Fibroblast of the conjunctiva (primary cell): ENCODE data around the gene SMCP.

Source experiments
- DNase-seq: peaks from one replicate; pipeline ENCODE4 v3.0.0-alpha.2; 2010; ENCODE audit warnings: low read depth

The SMCP gene, protein sequence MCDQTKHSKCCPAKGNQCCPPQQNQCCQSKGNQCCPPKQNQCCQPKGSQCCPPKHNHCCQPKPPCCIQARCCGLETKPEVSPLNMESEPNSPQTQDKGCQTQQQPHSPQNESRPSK

DNA sequence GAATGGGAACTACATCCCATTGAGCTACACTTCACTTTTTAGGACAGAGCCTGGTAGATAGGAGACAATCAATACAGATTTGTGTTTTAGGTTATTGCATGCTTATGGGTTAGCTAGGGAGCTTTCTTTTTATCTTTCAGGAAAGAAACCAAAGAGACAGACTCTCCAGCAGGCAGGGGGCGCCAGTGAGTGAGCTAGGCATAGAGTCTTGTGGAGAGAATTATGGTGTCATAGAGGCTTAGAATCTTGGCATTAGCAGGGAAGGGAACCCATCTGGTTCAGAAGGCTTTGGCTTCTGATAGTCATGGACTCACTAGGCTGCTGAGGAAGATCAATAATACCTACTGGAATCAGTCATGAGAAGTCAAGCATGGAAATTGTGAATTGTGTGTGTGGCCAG lies at the start of gene SMCP:
Gene SMCP, plus strand, starts transcription at position 281 of the 400 bp plus-strand sequence. CDS start 6,101 bp downstream, outside the sequence.
- no peak for DNase-seq

DNA sequence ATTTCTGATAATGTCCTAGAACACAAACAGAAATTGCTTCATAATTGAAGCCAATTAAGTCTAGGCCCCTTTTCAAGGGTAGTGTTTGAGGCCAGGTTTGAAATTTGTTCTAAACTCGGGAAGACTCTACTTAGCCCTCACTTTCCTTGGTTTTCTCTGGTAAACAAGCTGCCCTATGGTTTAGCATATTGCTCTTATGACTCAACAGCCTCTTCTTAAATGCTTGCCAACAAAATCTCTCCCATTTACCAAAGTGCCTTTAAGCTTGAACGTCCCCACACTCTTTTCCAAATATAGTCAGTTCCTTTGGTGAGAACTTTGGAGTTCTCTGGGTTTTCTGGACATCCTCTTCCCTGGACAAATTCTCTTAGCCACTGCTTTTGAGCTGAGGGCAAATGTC lies 41.3 kb upstream of the SMCP start:
- no peak for DNase-seq

GRCh38 chr1:152842556-152842955 lies 35.6 kb upstream of the SMCP start, which contains the start of gene LCE6A:
TSS of gene LCE6A (plus strand) at chr1:152842856. CDS start at chr1:152843521, 665 bp downstream.
- DNase-seq: no peak

DNA sequence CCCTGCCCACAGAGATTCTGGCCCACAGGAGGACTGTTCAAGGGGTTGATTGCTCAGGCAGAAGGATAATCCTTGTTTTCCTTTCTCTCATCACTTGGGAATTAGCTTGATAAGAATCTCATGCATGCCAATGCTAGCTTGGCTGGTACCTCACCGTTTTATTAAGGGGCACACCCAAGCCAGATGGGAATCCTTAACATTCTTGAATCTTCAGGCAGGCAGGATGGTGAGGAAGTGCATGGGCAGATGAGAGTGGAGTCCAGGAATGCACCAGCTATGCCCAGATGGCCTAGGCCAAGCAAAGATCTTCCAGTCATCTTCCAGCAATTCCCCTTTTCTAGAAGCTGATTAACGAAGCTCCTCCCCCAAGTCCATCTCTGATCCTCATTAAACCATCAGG lies 22.5 kb upstream of the SMCP start:
- no peak for DNase-seq

DNA sequence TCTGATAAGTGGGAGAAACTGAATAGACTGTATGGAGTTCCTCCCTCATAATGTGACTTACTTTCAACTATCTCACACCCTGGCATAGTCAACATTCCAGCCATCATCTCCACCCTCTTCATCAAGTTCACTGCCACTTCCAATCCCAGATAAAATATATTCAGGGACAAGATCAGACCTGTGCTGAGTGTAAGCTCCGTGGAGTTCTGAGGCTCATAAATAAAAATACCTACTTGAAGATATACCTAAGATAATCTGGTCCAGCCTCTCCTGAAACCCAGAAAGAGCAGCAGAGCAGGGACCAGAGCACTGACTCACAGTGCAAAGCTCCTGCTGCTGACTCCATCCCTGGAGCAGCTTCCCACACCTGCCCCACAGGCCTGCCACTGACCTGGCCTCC lies 20.1 kb upstream of the SMCP start:
- no peak for DNase-seq

DNA sequence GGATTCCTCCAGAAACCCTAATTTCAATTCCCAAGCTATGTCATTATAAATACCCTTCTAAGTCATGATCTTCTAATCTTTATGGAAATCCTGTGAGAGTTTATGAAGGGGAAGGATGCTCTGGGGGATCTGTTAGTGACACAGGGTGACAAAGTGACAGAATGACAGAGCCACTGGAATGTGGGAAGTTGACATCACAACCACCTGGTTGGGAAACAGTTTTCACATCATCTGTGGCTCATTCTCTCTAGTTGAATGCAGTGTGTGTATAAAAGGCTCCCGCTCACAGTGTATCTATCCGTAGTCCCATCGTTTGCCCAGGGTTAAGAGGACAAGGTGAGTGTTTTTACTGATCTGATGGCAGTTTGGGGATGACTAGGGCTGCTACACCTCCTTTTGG lies 18.4 kb upstream of the SMCP start, which contains the start of gene LCE7A:
Gene LCE7A, plus strand, starts transcription at position 301 of the 400 bp plus-strand sequence. CDS start 702 bp downstream, outside the sequence.
- DNase-seq: no peak

DNA sequence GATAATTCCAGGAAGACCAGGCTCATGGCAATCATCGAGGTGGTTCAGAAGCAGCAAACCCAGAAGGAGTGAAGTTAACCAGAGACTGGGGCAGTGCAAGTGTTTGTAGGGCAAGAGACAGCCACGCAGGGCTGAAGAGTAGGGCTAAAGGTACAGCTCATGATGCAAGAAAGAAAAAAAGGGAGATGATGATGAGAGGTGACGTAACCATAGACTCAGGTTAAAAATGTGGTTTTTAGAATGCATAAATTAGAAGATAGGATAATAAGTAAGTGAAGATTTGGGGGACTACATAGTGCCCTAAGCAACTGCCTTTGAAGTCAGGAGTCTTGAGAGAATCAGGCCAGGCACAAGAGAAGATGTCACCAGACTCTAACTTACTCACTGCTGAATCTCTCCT lies 18.0 kb upstream of the SMCP start:
- DNase-seq: no peak

DNA sequence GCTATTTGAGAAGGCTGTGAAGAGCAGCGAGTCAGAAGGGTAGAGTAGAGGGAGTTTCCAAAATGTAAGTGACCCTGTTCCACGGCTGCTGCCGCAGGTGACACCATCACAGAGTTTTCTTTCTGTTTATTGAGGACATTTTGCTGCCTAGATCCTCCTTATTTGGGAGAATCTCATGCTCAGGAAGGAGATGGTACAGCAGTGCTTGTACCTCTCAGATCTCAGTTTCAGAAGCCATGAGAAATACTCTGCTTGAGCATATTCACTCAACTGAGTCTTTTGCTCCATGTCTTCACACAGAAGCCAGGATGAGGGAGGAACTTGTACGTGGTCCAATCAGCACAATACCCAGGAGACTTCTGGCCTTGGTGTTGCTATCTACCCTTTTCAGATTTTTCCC lies 16.7 kb upstream of the SMCP start:
- no peak for DNase-seq

- DNase-seq: no peak
Measured at GRCh38 chr1:152864443-152864842, 13.7 kb upstream of the SMCP start.

GRCh38 chr1:152866321-152866720 lies 11.8 kb upstream of the SMCP start:
- DNase-seq: no peak

DNA sequence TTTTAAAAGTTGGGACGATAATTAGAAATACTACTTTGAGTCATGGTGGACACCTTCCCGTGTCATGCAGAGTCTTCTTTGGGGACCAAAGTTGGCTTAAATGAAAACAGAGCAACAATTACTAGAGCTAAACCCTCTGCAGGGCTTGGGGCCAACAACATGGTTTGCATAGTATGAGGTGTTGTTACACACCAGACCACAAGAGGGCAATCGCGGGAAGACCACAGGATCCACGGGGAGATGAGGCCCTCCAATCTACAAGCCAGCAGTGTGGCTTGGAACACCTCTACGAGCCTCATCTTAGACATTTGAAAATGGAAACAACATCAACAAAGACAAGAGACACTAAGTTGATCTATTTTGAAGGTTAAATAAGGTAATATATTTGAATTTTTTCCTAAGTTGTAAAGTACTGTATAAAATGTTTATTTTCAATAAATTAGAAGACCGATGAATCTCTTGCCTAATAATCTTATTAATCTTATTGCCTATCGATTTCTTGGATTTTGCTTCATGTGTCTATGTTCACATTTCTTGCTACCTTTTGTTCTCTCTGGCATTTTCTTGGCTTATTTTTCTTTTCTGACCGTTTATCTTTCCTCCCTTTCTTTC lies 8.2 kb upstream of the SMCP start:
- peak; percentile 54 for DNase-seq

DNA sequence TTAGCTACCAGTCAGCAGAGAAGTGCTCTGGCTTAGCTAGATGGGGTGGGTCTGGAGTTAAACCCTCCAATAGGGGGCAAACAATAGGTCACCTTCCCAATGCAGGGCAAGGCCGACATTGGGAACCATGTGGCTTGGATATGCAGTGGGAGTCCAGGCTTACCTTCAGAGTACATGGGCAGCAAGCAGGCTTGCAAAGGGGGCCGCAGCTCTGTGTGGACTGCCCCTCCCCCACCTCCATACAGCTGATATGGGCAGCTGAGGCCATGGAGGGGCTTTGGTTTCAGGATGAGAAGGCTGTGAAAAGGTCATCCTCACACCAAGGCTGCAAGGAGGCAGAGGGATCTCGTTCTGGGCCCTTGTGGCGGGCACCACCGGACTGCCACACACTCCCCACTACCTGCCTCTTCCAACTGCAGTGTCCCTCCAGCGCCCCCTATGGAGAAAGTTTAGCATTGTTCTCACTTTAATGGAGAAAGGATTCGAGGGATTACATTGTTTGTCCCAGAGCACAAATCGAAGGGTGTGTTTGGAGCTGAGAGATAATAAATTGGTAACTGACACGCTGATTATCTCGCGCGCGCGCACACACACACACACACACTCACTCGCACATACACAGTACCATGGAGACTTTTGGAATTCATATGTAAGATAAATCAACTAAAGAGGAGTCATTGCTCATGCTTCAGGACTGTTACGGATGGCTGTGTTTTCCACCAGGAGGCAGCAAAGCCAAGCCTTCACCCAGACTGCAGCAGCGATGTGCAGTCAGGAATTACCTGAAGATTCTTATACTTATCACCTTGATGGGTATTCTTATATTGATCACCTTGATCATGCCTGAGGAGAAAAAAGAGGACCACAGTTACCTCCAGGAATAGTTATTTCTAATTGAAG lies 7.0 kb upstream of the SMCP start:
- peak; percentile 4 for DNase-seq

DNA sequence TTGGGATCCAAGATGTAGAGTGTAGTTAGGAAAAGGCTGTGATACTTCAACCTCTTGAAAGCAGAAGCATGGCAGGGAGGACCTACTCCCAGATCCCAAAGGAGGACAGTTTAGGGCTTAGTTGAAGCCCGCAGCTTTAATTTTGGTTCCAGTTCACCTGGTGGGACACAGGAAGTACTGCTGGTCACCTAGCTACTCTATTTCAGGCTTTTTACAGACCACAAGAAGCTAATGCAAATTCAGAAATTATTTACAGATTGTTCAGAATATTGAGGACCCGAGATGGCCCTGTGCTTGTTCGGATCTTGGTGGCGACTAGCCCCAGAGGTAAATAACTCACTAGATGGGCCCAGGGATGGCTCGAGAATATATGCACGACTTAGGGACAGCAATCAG lies 6.4 kb upstream of the SMCP start:
- no peak for DNase-seq

DNA sequence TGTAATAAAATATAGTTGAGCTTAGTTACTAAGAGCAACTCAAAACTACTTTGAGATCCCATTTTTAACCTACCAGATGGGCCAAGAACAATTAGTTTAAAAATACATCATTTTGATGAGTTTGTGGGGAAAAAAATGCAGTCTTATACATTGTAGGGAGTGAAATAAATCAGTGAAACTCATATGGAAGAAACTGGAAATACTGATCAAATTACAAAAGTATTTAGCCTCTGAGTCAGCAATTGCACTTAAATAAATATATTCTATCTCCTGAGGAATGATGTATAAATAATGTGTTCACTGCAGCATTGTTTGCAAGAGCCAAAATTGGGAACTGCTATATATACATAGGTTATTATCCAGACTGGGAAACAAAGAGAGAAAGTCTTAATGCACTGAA lies 4.6 kb upstream of the SMCP start:
- no peak for DNase-seq

DNA sequence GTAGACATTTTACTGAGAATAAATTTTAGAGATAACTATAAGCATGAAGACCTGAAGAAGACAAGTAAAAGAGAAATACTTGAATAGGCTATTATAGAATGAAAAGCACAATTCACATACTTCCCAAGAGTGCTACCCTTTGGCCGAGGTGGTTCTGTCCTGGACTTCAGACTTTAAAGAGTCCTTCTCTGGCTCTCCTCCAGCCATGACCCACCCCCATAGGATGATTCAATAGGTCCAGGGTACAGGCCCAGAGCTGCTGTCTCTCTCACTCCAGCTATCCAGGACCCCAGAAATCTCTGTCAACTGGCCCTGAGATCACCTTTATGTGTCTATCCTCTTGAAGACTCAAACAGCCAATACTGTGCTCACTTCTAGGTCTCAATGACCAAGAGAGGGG lies 1.3 kb upstream of the SMCP start:
- DNase-seq: no peak

DNA sequence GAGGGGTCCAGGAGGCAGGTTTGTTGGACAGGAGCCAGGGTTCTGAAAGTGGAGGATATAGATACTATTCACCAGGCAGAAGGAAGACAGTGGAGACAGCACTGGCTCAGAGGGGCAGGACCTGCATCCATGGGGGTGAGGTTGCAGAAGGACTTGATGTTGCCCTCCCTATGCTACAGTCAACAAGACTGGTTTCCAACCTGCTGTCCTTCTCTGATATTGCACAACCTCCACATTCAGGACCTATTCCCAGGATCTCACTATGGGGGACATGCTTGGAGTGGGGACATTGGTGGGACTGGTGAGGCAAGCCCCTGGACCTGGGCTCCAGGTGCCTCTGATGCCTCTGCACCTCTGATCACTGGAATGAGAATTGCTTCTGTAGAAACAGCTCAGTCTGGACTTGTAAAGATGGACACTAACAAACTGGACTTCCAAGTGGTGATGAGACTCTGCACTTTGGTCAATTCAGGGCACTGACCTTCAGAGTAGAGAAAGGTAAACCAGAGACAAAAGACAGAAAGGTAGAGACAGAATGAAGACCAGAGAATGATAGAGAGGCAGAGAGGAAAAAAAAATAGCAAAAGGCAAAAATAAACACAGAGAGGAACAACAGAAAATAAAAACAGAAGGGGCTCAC lies 1.6 kb downstream of the SMCP start:
- DNase-seq: no peak

DNA sequence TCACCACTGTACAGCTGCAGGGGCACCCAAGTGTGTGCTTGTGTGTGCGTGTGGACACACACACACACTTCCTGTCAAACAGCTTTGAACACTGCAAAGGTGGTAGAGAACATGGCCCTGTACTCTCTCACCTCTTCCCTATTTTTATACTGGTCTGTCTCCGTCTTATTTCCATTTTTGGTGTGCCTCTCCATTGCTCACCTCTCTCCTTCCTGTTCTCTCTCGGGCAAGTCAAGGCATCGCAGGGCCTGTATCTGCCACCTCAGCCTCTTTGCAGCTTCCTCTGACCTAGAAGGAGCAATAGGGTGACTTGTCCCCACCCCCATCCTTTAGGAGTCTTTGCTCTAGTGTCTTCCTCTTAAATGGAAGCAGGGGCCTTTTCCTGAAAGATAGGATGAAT lies 2.2 kb downstream of the SMCP start:
- no peak for DNase-seq

DNA sequence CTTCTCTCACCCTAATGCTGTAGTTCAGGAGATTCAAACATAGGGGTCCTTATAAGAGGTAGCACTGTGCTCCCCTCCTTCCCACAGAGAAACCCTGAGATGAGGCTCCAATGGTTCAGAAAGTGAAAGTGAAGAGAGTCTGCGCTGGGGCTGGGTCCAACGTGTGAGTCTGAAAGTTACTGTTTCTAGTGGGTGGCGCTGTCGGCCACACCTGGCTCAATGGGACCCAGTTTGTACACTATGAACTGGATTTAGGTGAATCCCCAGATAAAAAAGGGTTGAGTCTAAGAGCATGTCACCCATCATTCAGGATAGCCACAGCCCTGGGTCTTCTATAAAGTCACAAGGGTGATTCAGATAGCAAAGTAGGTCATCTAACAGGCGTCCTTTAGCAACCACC lies 2.8 kb downstream of the SMCP start:
- DNase-seq: no peak

DNA sequence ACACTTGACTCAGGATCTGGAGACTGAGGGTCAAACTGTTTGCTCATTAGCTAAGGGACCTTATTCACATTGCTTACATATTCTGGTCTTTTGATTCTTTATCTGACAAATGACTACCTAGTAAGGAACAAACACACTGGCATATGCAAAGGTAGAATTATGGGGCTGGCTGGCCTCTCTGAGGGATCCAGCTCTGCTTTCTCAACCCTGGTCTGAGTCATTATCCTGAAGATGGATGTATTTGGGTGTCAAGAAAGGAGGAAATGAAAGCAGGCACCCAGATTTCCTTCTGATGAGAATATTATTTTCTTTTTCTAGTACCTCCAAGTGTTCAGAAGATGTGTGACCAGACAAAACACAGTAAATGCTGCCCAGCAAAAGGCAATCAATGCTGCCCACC lies 6.0 kb downstream of the SMCP start:
- DNase-seq: no peak

GRCh38 chr1:152884506-152884905 lies 6.4 kb downstream of the SMCP start:
- DNase-seq: no peak

- DNase-seq: no peak
Measured at GRCh38 chr1:152884966-152885624, 7.0 kb downstream of the SMCP start.

- no peak for DNase-seq
Measured at GRCh38 chr1:152886085-152886484, 8.0 kb downstream of the SMCP start.
